Peyer's patch (tissue), 4 donors: Measurements from ENCODE around the gene EHD1.
"Not testable (repeated sequence)": the region's sequence is repeated elsewhere in the genome, so short reads cannot be mapped to it uniquely, and the experiment has no call there.

Source experiments
- CTCF ChIP-seq, 6 experiments: fragments of 450-650 bp in 4 of 6; fragments of 200-600 bp in 2 of 6; sonication (generic) in 1 of 6; IDR thresholded peaks; one replicate each; pipeline ENCODE4 v1.5.1; 2017 to 2019; ENCODE audit warnings: antibody characterized with exemption in 6 of 6, mild to moderate bottlenecking in 3 of 6, moderate library complexity in 1 of 6
- POLR2A ChIP-seq, 2 donors: fragments of 450-650 bp; IDR thresholded peaks; one replicate each; pipeline ENCODE4 v1.5.1; 2017; ENCODE audit warnings: antibody characterized with exemption in 2 of 2, mild to moderate bottlenecking in 2 of 2, moderate library complexity in 2 of 2

DNA sequence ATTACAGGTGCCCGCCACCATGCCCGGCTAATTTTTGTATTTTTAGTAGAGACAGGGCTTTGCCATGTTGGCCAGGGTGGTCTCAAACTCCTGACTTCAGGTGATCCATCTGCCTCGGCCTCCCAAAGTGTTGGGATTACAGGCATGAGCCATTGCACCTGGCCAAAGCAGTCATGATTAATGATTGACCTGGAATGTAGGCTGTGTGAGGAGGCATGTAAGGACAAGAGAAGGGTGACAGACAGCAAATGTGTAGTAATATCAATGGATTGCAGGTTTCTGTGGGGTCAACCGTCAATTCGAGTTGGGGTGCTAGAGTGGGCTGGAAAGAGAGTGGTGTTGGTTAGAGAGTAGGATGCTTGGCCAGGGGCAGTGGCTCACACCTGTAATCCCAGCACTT, 63.0 kb downstream of the EHD1 start:
- TF ChIP-seq CTCF, POLR2A (IDR thresholded peaks at IDR 0.05): not testable (repeated sequence)
